Activated naive CD4-positive, alpha-beta T cell treated with anti-CD3 and anti-CD28 coated beads for 36 hours (primary cell): ENCODE data around the gene CDRT15. TPM values are rescaled to one million over a fixed set of nuclear protein-coding genes. Genes with fewer than 3 reads are reported as not detected.

ENCODE experiments used
- CTCF ChIA-PET: fragments of 350-600 bp; sonication (Branson Sonifier 250); formaldehyde crosslinking; loops from one replicate; lab custom pipeline; 2021; ENCODE audit warnings: antibody characterized with exemption; lab: Charles Lee
- DNase-seq: peaks from one replicate; pipeline ENCODE4 v3.0.0-alpha.2; 2020
- H3K27ac Mint-ChIP-seq: one replicate; pipeline ENCODE4 v1.8.0; 2021; ENCODE audit warnings: mild to moderate bottlenecking, mixed read lengths
- H3K27me3 Mint-ChIP-seq: one replicate; pipeline ENCODE4 v1.8.0; 2021; ENCODE audit warnings: low read depth, mixed read lengths
- H3K36me3 Mint-ChIP-seq: one replicate; pipeline ENCODE4 v1.8.0; 2021; ENCODE audit warnings: low read depth, mixed read lengths
- H3K4me1 Mint-ChIP-seq: one replicate; pipeline ENCODE4 v1.8.0; 2021; ENCODE audit warnings: low read depth, mixed read lengths
- H3K4me3 Mint-ChIP-seq: one replicate; pipeline ENCODE4 v1.8.0; 2021; ENCODE audit warnings: mild to moderate bottlenecking, moderate library complexity, mixed read lengths
- H3K9me3 Mint-ChIP-seq: one replicate; pipeline ENCODE4 v1.8.0; 2021; ENCODE audit warnings: mixed read lengths
- intact Hi-C: fragments of 100-400 bp; cut with micrococcal nuclease; formaldehyde crosslinking; loops from one replicate; pipeline ENCODE4 v1.15.1; 2023
- total RNA-seq, 2 experiments: library from RNA; stranded (reverse); gene quantifications; one replicate each; pipeline ENCODE4 v1.2.3, GENCODE V29; 2021

Gene CDRT15
- total RNA-seq, 2 experiments from 2014 or later: not detected

GRCh38 chr17:14205992-14206461, 30.6 kb downstream of the CDRT15 start:
- H3K36me3 Mint-ChIP-seq: peaks cover 46% of the 10 kb centered on the region
- H3K27me3 Mint-ChIP-seq: no peaks in the 10 kb centered on the region
- H3K27ac Mint-ChIP-seq: peak overlapping the region; percentile 89
- DNase-seq: peak; percentile 90
- no peak overlapping the region for H3K4me3 Mint-ChIP-seq
- CTCF ChIA-PET: interaction anchor here (0.7 to 1.0 kb wide), 3 partner anchors 9 to 141 kb away, joined by 3 to 4 read pairs (median 4); no protein-coding TSS in a partner anchor
- intact Hi-C loops: loop anchor here (1.0 to 10.0 kb wide), 2 partner anchors 10 to 349 kb away; no protein-coding TSS in a partner anchor
- H3K9me3 Mint-ChIP-seq: no peaks in the 10 kb centered on the region
- H3K4me1 Mint-ChIP-seq: peaks cover 61% of the 10 kb centered on the region

DNA sequence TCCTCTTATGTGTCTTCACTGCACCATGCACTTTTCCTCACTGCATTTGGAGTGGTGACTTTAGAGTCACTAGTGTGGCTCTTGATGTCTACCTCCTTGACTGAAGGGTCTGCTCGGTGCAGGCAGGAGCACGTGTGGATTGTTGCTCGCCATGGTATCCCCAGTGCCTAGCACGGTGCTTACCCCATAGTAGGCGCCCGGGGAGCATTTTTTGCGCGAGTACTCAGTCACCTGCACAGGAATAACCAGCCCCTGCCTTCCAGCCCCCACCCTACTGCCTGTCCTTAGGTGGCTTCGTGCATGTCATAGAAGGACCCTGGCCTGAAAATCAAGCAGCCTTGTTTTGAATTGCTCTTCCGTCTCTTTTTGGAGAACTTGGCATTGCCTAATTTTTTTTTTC, 31.3 kb downstream of the CDRT15 start:
- Mint-ChIP-seq H3K36me3 (peaks cover 41% of the 10 kb centered on the region), H3K4me1 (peaks cover 65% of the 10 kb centered on the region), H3K9me3 (no peaks in the 10 kb centered on the region), H3K27ac (peak overlapping the region; percentile 89), H3K27me3 (no peaks in the 10 kb centered on the region), H3K4me3 (peak overlapping the region; percentile 30)
- DNase-seq: no peak
- CTCF ChIA-PET: interaction anchor here (1.0 kb wide), 1 partner anchor 140 kb away, joined by 4 read pairs; no protein-coding TSS in a partner anchor
- intact Hi-C loops: loop anchor here (1.0 to 10.0 kb wide), 2 partner anchors 9 to 349 kb away; no protein-coding TSS in a partner anchor

DNA sequence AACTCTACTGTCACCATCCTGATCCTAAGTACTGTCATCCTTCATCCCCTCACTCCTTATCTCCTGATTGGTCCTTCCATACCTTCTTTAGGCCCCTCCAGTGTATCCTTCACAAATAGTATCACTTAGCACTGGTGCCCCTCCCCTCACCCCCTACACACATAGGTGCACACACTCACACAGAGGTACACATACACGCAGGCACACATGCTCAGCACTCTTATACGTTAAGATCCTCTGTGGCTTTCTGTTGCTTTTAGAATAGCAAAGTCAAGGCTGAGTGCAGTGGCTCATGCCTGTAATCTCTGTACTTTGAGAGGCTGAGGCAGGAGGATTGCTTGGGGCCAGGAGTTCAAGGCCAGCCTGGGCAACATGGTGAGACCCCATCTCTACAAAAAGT, 32.1 kb downstream of the CDRT15 start:
- CTCF ChIA-PET: no interaction called here
- intact Hi-C loops: loop anchor here (5.0 to 10.0 kb wide), 3 partner anchors 198 to 607 kb away; no protein-coding TSS in a partner anchor
- no peak overlapping the region for H3K4me3 Mint-ChIP-seq
- peak overlapping the region; percentile 94 for H3K27ac Mint-ChIP-seq
- DNase-seq: no peak
- peaks cover 39% of the 10 kb centered on the region for H3K36me3 Mint-ChIP-seq
- peaks cover 73% of the 10 kb centered on the region for H3K4me1 Mint-ChIP-seq
- H3K27me3 Mint-ChIP-seq: no peaks in the 10 kb centered on the region
- H3K9me3 Mint-ChIP-seq: no peaks in the 10 kb centered on the region

DNA sequence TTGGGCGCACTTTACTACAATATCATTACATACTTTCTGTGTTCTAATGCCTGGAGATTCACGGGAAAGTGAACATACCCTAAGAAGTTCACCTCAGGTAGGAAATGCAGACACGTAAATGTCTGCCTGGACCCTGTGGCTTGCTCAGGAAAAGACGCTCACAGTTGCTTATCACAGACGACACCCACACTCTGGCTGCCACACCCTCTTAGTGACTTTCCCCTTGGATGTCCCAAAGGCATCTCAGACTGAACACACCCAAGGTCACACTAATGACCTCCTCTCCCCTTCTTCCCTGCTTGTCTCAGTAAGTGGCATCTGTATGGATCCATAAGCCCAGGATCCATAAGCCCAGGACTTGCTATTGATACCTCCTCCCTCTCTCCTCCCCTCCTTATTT, 32.6 kb downstream of the CDRT15 start:
- Mint-ChIP-seq H3K9me3 (no peaks in the 10 kb centered on the region), H3K36me3 (peaks cover 40% of the 10 kb centered on the region), H3K4me3 (no peak overlapping the region)

GRCh38 chr17:14203388-14203787, 33.3 kb downstream of the CDRT15 start:
- Mint-ChIP-seq H3K27me3 (no peaks in the 10 kb centered on the region), H3K27ac (peak overlapping the region; percentile 94), H3K36me3 (peaks cover 43% of the 10 kb centered on the region), H3K9me3 (no peaks in the 10 kb centered on the region), H3K4me1 (peaks cover 85% of the 10 kb centered on the region), H3K4me3 (no peak overlapping the region)
- DNase-seq: peak; percentile 67
- CTCF ChIA-PET: interaction anchor here (0.6 to 1.5 kb wide), 9 partner anchors 11 to 172 kb away, joined by 3 to 9 read pairs (median 3); no protein-coding TSS in a partner anchor
- intact Hi-C loops: loop anchor here (1.0 to 10.0 kb wide), 6 partner anchors 134 to 606 kb away; partner anchors contain the start of gene COX10

More for the DNA sequence above, 32.6 kb downstream of the CDRT15 start:
- H3K4me1 Mint-ChIP-seq: peaks cover 78% of the 10 kb centered on the region
- peak overlapping the region; percentile 94 for H3K27ac Mint-ChIP-seq
- no peaks in the 10 kb centered on the region for H3K27me3 Mint-ChIP-seq
- DNase-seq: peak; percentile 33
- intact Hi-C loops: loop anchor here (5.0 to 10.0 kb wide), 3 partner anchors 198 to 607 kb away; no protein-coding TSS in a partner anchor
- CTCF ChIA-PET: interaction anchor here (0.6 to 1.5 kb wide), 7 partner anchors 11 to 173 kb away, joined by 3 to 9 read pairs (median 3); no protein-coding TSS in a partner anchor

DNA sequence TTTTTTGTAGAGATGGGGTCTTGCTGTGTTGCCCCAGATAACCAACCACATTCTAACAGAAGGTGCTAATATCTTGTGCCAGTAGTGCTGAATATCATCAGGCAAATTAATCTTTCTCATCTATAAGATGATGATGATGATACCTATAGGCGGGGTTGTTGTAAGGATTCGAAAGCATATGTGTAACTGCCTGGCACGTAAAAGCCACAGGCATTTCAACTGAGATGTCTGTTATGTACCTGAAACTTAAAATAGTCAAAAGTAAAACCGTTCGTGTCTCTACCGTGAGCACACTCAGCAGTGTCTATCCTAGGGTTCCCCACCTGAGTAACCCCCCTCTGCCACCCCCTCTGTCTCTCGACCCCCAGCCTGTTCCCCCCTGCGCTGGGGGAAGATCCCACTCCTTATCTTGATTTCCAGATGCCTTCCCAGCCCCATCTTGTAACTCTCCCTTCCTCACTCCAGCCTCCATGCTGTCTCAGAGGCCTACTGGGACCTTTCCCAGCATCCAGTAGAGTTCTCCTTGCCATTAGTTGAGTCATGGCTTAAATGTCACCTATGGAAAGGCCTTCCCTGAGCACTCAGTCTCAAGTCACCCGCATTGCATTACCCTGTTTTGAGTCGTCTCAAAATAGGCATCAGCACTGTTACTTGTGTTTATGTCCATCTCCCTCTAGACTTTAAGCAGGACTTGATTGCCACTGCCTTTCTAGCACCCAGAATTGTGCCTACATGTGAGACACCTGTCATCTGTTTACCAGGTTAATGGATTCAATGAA, 34.1 kb downstream of the CDRT15 start:
- Mint-ChIP-seq H3K36me3 (peaks cover 40% of the 10 kb centered on the region), H3K27ac (peak overlapping the region; percentile 94), H3K27me3 (no peaks in the 10 kb centered on the region), H3K4me3 (peak overlapping the region; percentile 42), H3K4me1 (peaks cover 92% of the 10 kb centered on the region), H3K9me3 (no peaks in the 10 kb centered on the region)
- peak; percentile 55 for DNase-seq
- intact Hi-C loops: loop anchor here (1.0 to 10.0 kb wide), 7 partner anchors 83 to 605 kb away; partner anchors contain the start of gene COX10
- CTCF ChIA-PET: interaction anchor here (1.0 to 1.5 kb wide), 6 partner anchors 77 to 171 kb away, joined by 3 to 9 read pairs (median 4); no protein-coding TSS in a partner anchor

GRCh38 chr17:14201988-14202380, 34.7 kb downstream of the CDRT15 start:
- intact Hi-C loops: loop anchor here (1.0 to 10.0 kb wide), 8 partner anchors 66 to 605 kb away; no protein-coding TSS in a partner anchor
- no peaks in the 10 kb centered on the region for H3K9me3 Mint-ChIP-seq
- no peaks in the 10 kb centered on the region for H3K27me3 Mint-ChIP-seq
- peaks cover 36% of the 10 kb centered on the region for H3K36me3 Mint-ChIP-seq
- CTCF ChIA-PET: interaction anchor here (1.0 kb wide), 1 partner anchor 99 kb away, joined by 3 read pairs; the partner anchor contains the start of gene HS3ST3B1
- peak overlapping the region; percentile 94 for H3K27ac Mint-ChIP-seq
- H3K4me3 Mint-ChIP-seq: peak overlapping the region; percentile 57
- peaks cover 94% of the 10 kb centered on the region for H3K4me1 Mint-ChIP-seq
- no peak for DNase-seq

GRCh38 chr17:14201021-14201987, 35.4 kb downstream of the CDRT15 start:
- Mint-ChIP-seq H3K27ac (peak overlapping the region; percentile 94), H3K4me1 (peaks cover 99% of the 10 kb centered on the region), H3K9me3 (no peaks in the 10 kb centered on the region), H3K4me3 (peak overlapping the region; percentile 57), H3K27me3 (no peaks in the 10 kb centered on the region), H3K36me3 (peaks cover 36% of the 10 kb centered on the region)
- CTCF ChIA-PET: interaction anchor here (1.0 kb wide), 1 partner anchor 99 kb away, joined by 3 read pairs; the partner anchor contains the start of gene HS3ST3B1
- intact Hi-C loops: loop anchor here (1.0 to 10.0 kb wide), 5 partner anchors 65 to 604 kb away; no protein-coding TSS in a partner anchor
- DNase-seq: peak; percentile 77

DNA sequence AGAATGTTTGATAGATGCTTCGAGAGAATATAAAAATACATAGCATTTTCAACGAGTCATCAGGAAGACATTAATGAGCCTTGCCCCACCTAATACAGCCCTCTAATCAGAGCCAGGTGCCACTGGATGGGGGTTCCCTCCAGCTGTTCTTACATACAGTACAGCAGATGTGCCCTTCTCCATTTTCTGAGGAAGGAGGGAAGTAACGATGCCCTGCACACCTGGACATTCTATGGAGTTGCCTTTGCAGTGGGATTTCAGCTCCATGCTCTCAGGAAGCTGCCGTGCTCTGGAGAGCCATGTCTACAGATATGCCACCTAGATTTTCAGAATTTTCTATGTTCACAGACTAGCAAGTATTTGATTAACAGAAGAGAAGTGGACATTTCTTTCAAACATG, 36.3 kb downstream of the CDRT15 start:
- Mint-ChIP-seq H3K27me3 (no peaks in the 10 kb centered on the region), H3K4me1 (peaks cover 99% of the 10 kb centered on the region), H3K9me3 (no peaks in the 10 kb centered on the region), H3K36me3 (peaks cover 35% of the 10 kb centered on the region), H3K4me3 (no peak overlapping the region), H3K27ac (peak overlapping the region; percentile 94)
- CTCF ChIA-PET: no interaction called here
- DNase-seq: no peak
- intact Hi-C loops: loop anchor here (5.0 to 10.0 kb wide), 3 partner anchors 202 to 603 kb away; no protein-coding TSS in a partner anchor

GRCh38 chr17:14199601-14200000, 37.1 kb downstream of the CDRT15 start:
- CTCF ChIA-PET: interaction anchor here (1.0 kb wide), 1 partner anchor 101 kb away, joined by 3 read pairs; the partner anchor contains the start of gene HS3ST3B1
- H3K4me3 Mint-ChIP-seq: no peak overlapping the region
- H3K4me1 Mint-ChIP-seq: peaks cover 96% of the 10 kb centered on the region
- peak overlapping the region; percentile 70 for H3K27ac Mint-ChIP-seq
- H3K36me3 Mint-ChIP-seq: peaks cover 33% of the 10 kb centered on the region
- intact Hi-C loops: loop anchor here (5.0 kb wide), 1 partner anchor 1182 kb away; the partner anchor contains the start of gene ELAC2
- no peak for DNase-seq
- H3K9me3 Mint-ChIP-seq: no peaks in the 10 kb centered on the region
- no peaks in the 10 kb centered on the region for H3K27me3 Mint-ChIP-seq

- H3K4me3 Mint-ChIP-seq: peak overlapping the region; percentile 14
Observed at GRCh38 chr17:14198575-14198974, 38.1 kb downstream of the CDRT15 start.

More at GRCh38 chr17:14198575-14198974, 38.1 kb downstream of the CDRT15 start:
- DNase-seq: no peak
- CTCF ChIA-PET: interaction anchor here (0.6 to 1.0 kb wide), 3 partner anchors 51 to 156 kb away, joined by 3 read pairs; partner anchors contain the start of gene HS3ST3B1
- no peaks in the 10 kb centered on the region for H3K9me3 Mint-ChIP-seq
- H3K36me3 Mint-ChIP-seq: peaks cover 29% of the 10 kb centered on the region
- H3K27me3 Mint-ChIP-seq: no peaks in the 10 kb centered on the region
- intact Hi-C loops: loop anchor here (5.0 kb wide), 1 partner anchor 1181 kb away; the partner anchor contains the start of gene ELAC2
- H3K4me1 Mint-ChIP-seq: peaks cover 90% of the 10 kb centered on the region
- H3K27ac Mint-ChIP-seq: peak overlapping the region; percentile 91
